Measurements from ENCODE around the gene TTC3. TPM values are rescaled to one million over a fixed set of nuclear protein-coding genes. Genes with fewer than 3 reads are reported as not detected.

Gene TTC3
- total and polyA plus RNA-seq, 9 of the 15 experiments (the other 6 are each of a cell fraction or from before 2014, with no cell fraction given) = 17.5 to 92.0 (median 59.5) TPM

GRCh38 chr21:37183749-37184148 lies 110.7 kb downstream of the TTC3 start:
- no peaks in the 10 kb centered on the region for H3K27me3 ChIP-seq (ENCODE audit: control insufficient read depth in 2 of 2, insufficient read depth in 2 of 2, low read length in 2 of 2)
- WGBS (ENCODE audit: insufficient coverage, low coverage, missing lambda C conversion rate) = 100% methylated on average over 3 of the region's 3 CpGs
- DNase-seq (ENCODE audit: extremely low read depth in 1 of 4, low spot score in 3 of 4) (no peak), ATAC-seq (no peak), FAIRE-seq (no peak)
- ChIA-PET CTCF (ENCODE audit: low intra/inter-chr PET ratio) (no interaction called here), POLR2A (interaction anchor here (0.6 to 1.7 kb wide), 3 partner anchors 9 to 12 kb away, joined by 3 to 6 read pairs (median 4); no protein-coding TSS in a partner anchor)
- no peak overlapping the region for H3K4me2 ChIP-seq (ENCODE audit: insufficient read depth, low read length)
- no TSS peak for BruUV-seq (replicated peaks)
- TF ChIP-seq CAMTA2 (CRISPR knock-in tag; conservative IDR thresholded peaks at IDR 0.05) (no peak), TSC22D4 (tag; IDR thresholded peaks at IDR 0.05) (no peak), ZNF507 (tag; conservative IDR thresholded peaks at IDR 0.05) (no peak), TAF1 (IDR thresholded peaks at IDR 0.05; ENCODE audit: control insufficient read depth, extremely low read depth, insufficient read depth, low read length, severe bottlenecking) (no peak), PCBP2 (IDR thresholded peaks at IDR 0.05; ENCODE audit: low read depth, low read length, poor library complexity, severe bottlenecking) (no peak), TCFL5 (CRISPR knock-in tag; conservative IDR thresholded peaks at IDR 0.05) (no peak), BDP1 (IDR thresholded peaks at IDR 0.05; ENCODE audit: insufficient read depth, insufficient read length) (no peak), MCM7 (IDR thresholded peaks at IDR 0.05) (no peak), ZNF347 (CRISPR knock-in tag; IDR thresholded peaks at IDR 0.05; ENCODE audit: low read depth) (no peak), BRD9 (IDR thresholded peaks at IDR 0.05; ENCODE audit: low read depth, partially characterized antibody) (no peak), ZNF3 (CRISPR knock-in tag; IDR thresholded peaks at IDR 0.05) (no peak)
- H2AFZ ChIP-seq (ENCODE audit: low read depth, low read length) = no peak overlapping the region
- no peak overlapping the region for H3K27ac ChIP-seq (ENCODE audit: extremely low read depth, low read depth, low read length)
- no peaks in the 10 kb centered on the region for H4K20me1 ChIP-seq (replicated peaks; ENCODE audit: control insufficient read depth, insufficient read depth, low read length)
- H3K4me1 ChIP-seq (replicated peaks in 1 of 2; ENCODE audit: control insufficient read depth in 2 of 2, insufficient read depth in 2 of 2, low read length in 2 of 2) = no peaks in the 10 kb centered on the region
- no peaks in the 10 kb centered on the region for H3K9me3 ChIP-seq (replicated peaks; ENCODE audit: control insufficient read depth, insufficient read depth, low read depth, low read length)
- no peak overlapping the region for H3K4me3 ChIP-seq
- H3K79me2 ChIP-seq (ENCODE audit: control insufficient read depth, insufficient read depth, low read length) = no peaks in the 10 kb centered on the region
- intact Hi-C loops (cut with micrococcal nuclease) (loop anchor here (10.0 kb wide), 1 partner anchor 461 kb away; no protein-coding TSS in a partner anchor), in situ Hi-C loops (cut with MboI) (no loop called here)
- H3K9ac ChIP-seq (ENCODE audit: insufficient read depth in 1 of 2, low read depth in 2 of 2, low read length in 2 of 2) = no peak overlapping the region
- no peaks in the 10 kb centered on the region for H3K9me1 ChIP-seq (ENCODE audit: control insufficient read depth, insufficient read depth, low read length)
- peaks cover 58% of the 10 kb centered on the region for H3K36me3 ChIP-seq (ENCODE audit: control insufficient read depth, insufficient read depth, low read length)
